Activated T-cell treated with anti-CD3 and anti-CD28 coated beads, Interleukin-2, amount 50 U/mL, for 48 hours (primary cell): Measurements from ENCODE around the gene MEIS1.

Experiments
- DNase-seq, 2 experiments: peaks; one replicate each; pipeline ENCODE4 v3.0.0-alpha.2; 2020

The MEIS1 gene

GRCh38 chr2:66445076-66445924, 10.4 kb downstream of the MEIS1 start:
- DNase-seq = no peak

DNA sequence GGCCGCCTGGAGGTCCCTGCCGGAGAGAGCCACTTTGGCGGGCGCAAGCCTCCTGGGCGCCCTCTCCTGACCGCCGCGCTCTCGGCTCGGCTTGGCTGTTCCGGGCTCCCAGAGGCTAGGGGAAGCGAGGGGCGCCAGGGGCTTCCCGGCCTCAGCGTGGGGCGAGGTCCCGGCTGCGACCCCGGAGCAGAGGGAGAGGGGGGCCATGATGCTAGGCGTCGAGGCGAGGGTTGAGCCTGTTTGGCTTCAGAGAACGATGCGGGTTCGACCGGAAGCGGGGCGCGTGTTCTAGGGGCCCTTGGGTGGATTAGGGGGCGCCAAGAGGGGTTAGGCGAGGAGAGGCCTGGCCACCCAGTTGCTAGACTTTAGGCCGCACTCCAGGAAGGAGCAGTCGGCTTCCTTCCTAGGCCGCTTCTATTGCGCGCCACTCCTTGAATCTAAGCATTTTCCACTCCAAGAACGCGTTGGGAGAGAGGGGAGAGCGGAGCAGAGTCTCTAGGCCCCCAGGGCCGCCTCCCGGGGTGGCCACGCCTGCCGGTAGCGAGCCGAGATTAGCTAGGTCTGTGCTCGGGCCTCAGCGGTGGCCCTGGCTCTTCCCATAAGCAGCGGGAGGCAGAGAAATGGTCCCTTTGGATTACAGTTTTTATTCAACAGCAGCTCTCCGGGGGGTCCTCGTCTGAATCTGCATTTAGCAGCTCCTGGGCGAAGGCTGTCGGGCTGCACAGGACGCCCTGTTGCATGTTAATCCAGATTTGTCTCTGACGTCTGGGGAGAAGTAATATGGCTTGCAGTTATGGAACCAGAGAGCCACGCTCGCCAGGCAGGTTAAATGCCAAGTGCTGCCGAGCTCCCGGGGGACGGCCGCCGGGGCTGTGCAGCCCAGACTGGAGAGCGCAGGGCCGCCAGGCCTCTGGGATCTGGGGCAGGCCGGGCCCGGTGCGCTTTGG, 11.3 kb downstream of the MEIS1 start:
- DNase-seq = no peak

GRCh38 chr2:66446941-66447340, 12.0 kb downstream of the MEIS1 start:
- DNase-seq = no peak

GRCh38 chr2:66447677-66448076, 12.8 kb downstream of the MEIS1 start:
- no peak for DNase-seq

GRCh38 chr2:66448136-66448991, 13.4 kb downstream of the MEIS1 start:
- no peak for DNase-seq

- DNase-seq = no peak
Measured at GRCh38 chr2:66452214-66452613, 17.3 kb downstream of the MEIS1 start.

DNA sequence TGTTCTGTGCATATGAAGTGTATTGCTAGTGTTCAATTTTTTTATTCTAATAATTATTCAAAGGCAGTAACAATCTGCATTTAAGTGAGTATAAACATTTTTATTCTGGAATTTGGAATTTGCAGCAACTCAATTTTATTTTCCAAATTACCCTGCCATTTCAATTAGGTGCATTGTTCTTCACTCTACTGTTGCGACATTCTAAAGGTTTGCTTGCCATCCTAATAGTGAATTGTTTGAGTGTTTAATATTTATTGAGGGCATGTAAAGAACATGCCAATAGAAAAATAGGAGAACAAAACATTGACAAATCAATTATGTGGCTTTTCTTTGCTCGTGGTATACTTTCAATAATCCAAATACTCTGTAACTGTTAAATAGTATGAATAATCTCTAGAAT, 18.0 kb downstream of the MEIS1 start:
- no peak for DNase-seq

- DNase-seq = no peak
Measured at GRCh38 chr2:66455490-66455889, 20.6 kb downstream of the MEIS1 start.

GRCh38 chr2:66456183-66457041, 21.5 kb downstream of the MEIS1 start:
- no peak for DNase-seq

GRCh38 chr2:66457545-66457944, 22.6 kb downstream of the MEIS1 start:
- DNase-seq = no peak

GRCh38 chr2:66460031-66460430, 25.1 kb downstream of the MEIS1 start:
- no peak for DNase-seq

DNA sequence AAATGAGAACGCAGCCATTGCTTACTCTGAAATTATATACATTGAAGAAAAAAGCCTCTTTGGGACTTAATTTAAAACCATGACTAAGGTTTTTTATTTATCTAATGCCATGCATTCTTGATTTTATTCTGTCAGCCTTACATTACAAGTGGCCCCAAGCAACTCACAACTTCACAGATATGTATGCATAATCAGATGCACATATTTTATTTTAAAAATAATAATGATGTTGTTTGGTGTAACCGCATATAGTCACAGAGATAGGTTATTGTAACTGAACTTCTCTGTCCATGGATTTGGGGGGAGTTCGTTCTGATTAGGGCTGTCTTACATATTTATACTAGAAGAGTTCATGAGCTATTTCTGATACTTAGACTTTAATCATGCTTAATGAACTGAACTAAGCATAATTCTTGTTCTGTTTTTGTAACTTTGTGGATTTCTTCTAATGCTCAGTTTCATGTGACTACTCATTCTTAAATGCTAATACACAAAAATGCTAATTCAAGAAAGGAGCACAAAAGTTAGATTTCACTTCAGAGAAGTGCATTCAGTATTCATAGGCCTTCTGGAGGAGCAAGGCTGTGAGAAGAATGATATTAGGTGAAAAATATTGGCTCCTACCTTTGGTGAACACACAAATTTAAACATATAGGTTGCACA, 26.2 kb downstream of the MEIS1 start:
- no peak for DNase-seq

DNA sequence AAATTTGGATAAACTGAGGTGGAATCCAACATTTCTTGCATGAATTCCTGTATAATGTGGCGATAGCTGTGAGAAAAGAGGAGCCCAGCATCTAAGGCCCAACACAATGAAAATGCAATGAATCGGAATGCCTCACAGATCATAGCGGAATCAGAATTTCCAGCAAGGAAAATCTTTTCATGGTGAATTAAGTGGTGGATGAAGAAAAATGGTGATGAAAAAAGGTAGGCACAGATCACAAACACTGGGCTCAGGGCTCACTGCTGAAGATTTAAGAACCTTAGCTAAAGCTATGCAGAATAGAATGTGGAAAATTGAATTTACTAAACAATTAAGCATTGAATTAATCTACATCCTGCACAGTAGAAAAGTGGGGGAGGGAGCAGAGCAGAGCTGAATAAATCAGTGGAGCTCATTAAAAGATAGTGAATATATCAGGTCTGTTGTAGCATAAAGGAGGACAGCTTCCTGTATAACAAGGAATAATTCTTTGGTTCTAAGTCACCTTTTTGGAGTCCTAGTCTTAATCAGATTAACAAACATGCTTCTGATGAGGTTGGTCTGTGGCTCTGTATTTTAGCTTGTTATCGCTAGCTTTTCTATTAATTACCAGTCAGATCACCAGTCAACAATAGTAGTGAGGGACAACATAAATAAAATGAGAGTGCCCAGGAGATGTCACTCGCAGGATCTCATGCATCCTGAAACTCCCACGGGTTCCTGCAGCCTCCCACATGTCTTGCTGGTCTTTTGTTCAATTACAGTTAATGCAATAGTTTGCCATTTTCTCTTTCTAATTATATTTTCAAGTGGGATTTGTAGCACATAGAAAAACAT, 27.0 kb downstream of the MEIS1 start:
- DNase-seq = no peak

DNA sequence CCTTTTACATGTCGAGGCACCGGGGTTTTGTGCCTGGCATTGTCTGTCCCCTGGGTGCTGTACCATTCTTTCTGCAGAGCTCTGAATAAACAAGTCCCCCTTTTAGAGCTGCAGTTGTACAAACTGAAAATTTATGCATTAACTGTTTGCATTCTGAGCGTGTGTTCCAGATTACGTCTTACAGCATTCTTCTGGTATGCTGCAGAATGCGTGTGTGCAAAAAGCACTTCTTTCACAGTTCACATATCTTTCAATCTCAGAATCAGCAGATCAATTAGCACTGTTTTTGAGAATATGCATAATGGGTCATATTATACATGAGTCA, 27.5 kb downstream of the MEIS1 start:
- DNase-seq = no peak

DNA sequence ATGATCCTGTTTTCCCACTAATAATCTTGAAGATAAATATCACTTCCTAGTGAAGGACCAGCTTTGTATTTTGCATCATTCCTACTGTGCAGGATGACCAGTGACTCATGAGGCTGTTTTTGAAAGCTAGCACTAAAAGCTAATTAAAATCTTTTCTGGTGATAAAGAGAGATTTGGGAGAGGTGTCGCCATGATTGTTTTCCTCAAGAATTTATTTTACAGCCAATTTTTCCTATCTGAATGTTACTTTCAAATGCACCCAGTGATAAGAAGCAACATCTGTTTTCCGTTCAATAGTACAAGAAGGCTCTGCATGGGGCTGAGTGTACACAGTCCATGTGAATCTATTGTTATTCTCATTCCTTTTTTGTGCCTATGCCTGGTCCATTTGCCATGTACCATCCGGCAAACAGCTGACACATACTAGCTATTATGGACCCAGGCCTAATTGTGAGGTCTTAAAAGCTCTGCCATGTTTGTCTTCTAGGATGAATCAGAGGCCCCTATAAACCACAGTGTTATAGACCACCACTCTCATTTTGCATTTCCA, 28.4 kb downstream of the MEIS1 start:
- no peak for DNase-seq

DNA sequence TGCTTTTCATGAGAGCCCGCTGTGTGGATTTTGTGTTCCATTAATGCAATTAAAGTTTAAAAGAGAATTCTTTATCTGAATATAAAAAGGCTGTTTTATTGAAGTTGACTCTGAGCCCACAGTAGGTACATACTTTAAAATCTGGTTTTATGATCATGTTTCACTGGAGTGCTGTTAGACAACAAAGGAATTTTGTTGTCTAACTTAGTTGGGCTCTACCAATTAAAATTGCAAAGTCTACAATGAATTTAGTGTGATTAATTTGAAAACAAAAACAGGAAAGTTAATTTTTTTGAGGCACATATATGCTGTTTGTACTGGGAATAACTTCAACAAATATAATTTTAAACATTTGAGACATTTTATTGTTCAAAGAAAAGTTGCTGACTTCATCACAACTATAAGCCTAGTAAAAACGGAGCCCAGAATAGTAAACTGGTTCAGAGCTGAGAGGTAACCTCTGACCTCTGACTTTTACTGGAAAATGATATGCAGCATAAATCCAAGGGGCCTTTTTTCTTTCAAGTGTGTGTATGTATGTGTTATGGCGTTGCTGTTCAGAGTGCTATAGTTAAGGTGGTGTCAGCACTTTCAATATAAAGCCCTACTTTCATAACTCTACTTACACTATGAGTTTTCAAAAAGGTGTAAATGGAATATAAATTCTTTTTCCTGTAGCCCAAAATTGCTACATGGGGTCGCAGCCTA, 30.2 kb downstream of the MEIS1 start:
- no peak for DNase-seq

DNA sequence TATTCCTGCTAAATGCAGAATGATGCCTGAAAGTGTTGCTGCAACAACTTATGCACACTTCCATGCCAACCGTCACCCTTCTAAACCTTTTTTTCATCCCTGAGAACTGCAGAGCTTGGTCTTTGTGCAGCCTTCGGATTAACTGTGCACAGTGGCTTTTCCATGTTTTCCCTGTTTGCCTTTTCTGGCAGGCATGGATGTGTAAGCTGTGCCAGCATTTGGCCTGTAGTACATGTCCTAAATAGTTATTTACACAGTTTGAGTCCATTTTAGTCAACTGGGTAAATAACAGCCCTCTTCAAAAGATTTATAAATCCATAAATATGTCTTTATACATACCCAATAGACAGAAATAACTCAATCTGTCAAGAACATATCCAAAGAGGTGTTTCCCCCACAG, 31.5 kb downstream of the MEIS1 start:
- no peak for DNase-seq

- no peak for DNase-seq
Measured at GRCh38 chr2:66467718-66468117, 32.8 kb downstream of the MEIS1 start.

- no peak for DNase-seq
Measured at GRCh38 chr2:66469214-66469902, 34.4 kb downstream of the MEIS1 start.
